ENCODE data around the gene B3GNT4. TPM values are rescaled to one million over a fixed set of nuclear protein-coding genes. Genes with fewer than 3 reads are reported as not detected.

The B3GNT4 gene
- total and polyA plus RNA-seq, 2 of the 4 experiments (the other 2 are of a cell fraction) = 0.18 to 0.53 TPM

DNA sequence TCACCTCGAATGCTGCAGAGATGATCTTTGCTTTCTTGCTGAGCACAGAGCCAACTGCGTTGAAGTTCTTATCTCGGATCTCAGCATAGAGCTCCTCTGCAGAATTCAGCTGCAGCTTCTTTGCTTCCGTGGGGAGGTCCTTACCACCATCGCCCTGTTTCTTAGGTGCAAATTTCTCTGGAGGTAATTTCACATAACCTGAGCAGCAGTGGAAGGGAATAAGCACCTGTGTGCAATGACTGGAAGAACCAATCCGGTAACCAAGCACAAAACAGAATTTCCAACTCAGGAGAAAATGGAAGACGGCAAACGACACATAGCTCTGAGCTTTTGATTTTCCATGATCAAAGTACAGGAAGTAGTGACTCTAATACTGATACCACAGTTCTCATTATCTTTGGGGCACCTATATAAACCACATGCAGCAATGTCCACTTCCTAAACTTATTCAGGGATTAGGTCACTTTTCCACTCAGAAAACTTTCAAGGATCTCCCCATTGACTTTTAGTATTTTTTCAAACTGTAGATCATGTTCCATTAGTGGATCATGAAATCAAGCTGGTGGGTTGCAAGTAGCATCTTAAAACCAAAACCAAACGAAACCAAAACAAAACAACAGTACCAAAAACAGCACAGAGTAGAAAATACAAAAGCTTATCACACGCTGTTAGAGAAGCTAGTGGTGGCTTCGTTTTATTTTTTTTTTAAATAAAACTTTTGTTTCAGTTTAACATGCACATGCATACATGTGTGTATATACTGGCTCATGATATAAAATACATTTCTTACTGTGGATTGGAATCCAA is 41.3 kb downstream of the B3GNT4 start:
- Histone ChIP-seq H3K79me1 (ENCODE audit: low read depth in 1 of 2, low read length in 2 of 2) (peaks cover 0 to 3% of the 10 kb centered on the region in 2 experiments; a peak in 1 of 4 replicates), H3K4me3 (ENCODE audit: insufficient read depth, low read depth, low read length) (no peak overlapping the region), H4K8ac (ENCODE audit: low read depth in 2 of 2, low read length in 2 of 2) (no peak overlapping the region), H4K91ac (ENCODE audit: insufficient read depth, low read depth, low read length) (no peak overlapping the region), H3K9ac (ENCODE audit: low read depth, low read length) (no peak overlapping the region), H2BK15ac (ENCODE audit: low read depth, low read length) (no peak overlapping the region), H4K5ac (ENCODE audit: low read depth, low read length) (no peak overlapping the region), H3K27ac (ENCODE audit: insufficient read depth, low read length) (no peak overlapping the region), H3K4ac (ENCODE audit: low read depth, low read length) (no peak overlapping the region), H3K56ac (ENCODE audit: extremely low read depth, insufficient read depth, low read length) (no peak overlapping the region), H2BK5ac (ENCODE audit: low read depth, low read length, poor library complexity, severe bottlenecking) (no peak overlapping the region), H2AK9ac (replicated peaks; ENCODE audit: low read depth, low read length, poor library complexity) (no peak overlapping the region), H3K18ac (ENCODE audit: low read depth, low read length) (no peak overlapping the region), H3K4me2 (ENCODE audit: low read depth, low read length) (no peak overlapping the region), H3K14ac (replicated peaks; ENCODE audit: low read depth, low read length) (no peak overlapping the region), H3K23ac (ENCODE audit: low read depth, low read length) (no peak overlapping the region), H3K27me3 (ENCODE audit: control insufficient read depth, insufficient read depth, low read length) (no peaks in the 10 kb centered on the region), H3K9me1 (ENCODE audit: insufficient read depth, low read length) (no peaks in the 10 kb centered on the region; the same call in 1 of the 2 replicates), H2AK5ac (ENCODE audit: low read depth, low read length) (no peak overlapping the region), H3K9me3 (ENCODE audit: control insufficient read depth, insufficient read depth, low read length) (no peaks in the 10 kb centered on the region), H3K36me3 (ENCODE audit: control insufficient read depth, insufficient read depth, low read length) (peaks cover 14% of the 10 kb centered on the region), H2BK20ac (ENCODE audit: low read depth, low read length) (no peak overlapping the region), H2BK120ac (ENCODE audit: low read depth, low read length) (no peak overlapping the region), H2AFZ (replicated peaks; ENCODE audit: low read length, poor library complexity) (no peak overlapping the region), H4K20me1 (ENCODE audit: insufficient read depth, low read length) (no peaks in the 10 kb centered on the region), H3K4me1 (ENCODE audit: control insufficient read depth, insufficient read depth, low read length) (no peaks in the 10 kb centered on the region)
- ATAC-seq (ENCODE audit: low read depth) (no peak), DNase-seq (no peak)
- 93% methylated on average over 4 of the region's 11 CpGs; no CpG with 5 or more reads in 1 of the 2 experiments for WGBS, 2 experiments (ENCODE audit: extremely low coverage in 2 of 2, insufficient read length in 1 of 2)
- POLR2A ChIA-PET (ENCODE audit: unreplicated experiment) = no interaction called here
- in situ Hi-C loops (cut with MboI; ENCODE audit: low sequenced_read_pairs) = no loop called here
- TF ChIP-seq RFX5 (IDR thresholded peaks at IDR 0.05; ENCODE audit: low read depth, low read length) (no peak), MAZ (IDR thresholded peaks at IDR 0.05; ENCODE audit: borderline replicate concordance, low read depth, low read length) (no peak), POLR2A (IDR thresholded peaks at IDR 0.05; ENCODE audit: low read depth, low read length) (no peak), CTCF (conservative IDR thresholded peaks at IDR 0.05; ENCODE audit: low read depth, low read length) (no peak), NFE2L2 (IDR thresholded peaks at IDR 0.05; ENCODE audit: low read depth, low read length) (no peak), SMC3 (IDR thresholded peaks at IDR 0.05; ENCODE audit: low read depth, low read length) (no peak), MAFK (IDR thresholded peaks at IDR 0.05; ENCODE audit: low read depth, low read length) (no peak), FOS (IDR thresholded peaks at IDR 0.05; ENCODE audit: low read depth, low read length) (no peak), MXI1 (IDR thresholded peaks at IDR 0.05; ENCODE audit: borderline replicate concordance, low read depth, low read length) (no peak)
- TF ChIP-seq, protein P1, sequence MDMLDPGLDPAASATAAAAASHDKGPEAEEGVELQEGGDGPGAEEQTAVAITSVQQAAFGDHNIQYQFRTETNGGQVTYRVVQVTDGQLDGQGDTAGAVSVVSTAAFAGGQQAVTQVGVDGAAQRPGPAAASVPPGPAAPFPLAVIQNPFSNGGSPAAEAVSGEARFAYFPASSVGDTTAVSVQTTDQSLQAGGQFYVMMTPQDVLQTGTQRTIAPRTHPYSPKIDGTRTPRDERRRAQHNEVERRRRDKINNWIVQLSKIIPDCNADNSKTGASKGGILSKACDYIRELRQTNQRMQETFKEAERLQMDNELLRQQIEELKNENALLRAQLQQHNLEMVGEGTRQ (IDR thresholded peaks at IDR 0.05; ENCODE audit: low read depth, low read length) = no peak
- TF ChIP-seq, protein P2, sequence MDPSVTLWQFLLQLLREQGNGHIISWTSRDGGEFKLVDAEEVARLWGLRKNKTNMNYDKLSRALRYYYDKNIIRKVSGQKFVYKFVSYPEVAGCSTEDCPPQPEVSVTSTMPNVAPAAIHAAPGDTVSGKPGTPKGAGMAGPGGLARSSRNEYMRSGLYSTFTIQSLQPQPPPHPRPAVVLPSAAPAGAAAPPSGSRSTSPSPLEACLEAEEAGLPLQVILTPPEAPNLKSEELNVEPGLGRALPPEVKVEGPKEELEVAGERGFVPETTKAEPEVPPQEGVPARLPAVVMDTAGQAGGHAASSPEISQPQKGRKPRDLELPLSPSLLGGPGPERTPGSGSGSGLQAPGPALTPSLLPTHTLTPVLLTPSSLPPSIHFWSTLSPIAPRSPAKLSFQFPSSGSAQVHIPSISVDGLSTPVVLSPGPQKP (IDR thresholded peaks at IDR 0.05; ENCODE audit: borderline replicate concordance, low read depth, low read length) = no peak
- CTCF ChIA-PET = interaction anchor here (0.7 kb wide), 1 partner anchor 189 kb away, joined by 3 read pairs; no protein-coding TSS in a partner anchor
- dilution Hi-C loops (cut with HindIII; ENCODE audit: low sequenced_read_pairs, unreplicated experiment) = no loop called here
- intact Hi-C loops (cut with micrococcal nuclease) = no loop called here
- BruUV-seq (replicated peaks) = no TSS peak

Data from IMR-90 (cell line).